Breast epithelium (tissue), 3 donors: ENCODE data around the gene NRBP1.

Experiments used
- CTCF ChIP-seq, 3 donors: fragments of 450-650 bp; IDR thresholded peaks; one replicate each; pipeline ENCODE4 v1.5.1; 2016 to 2017; ENCODE audit warnings: antibody characterized with exemption in 3 of 3, mild to moderate bottlenecking in 3 of 3, moderate library complexity in 3 of 3
- POLR2A ChIP-seq: fragments of 450-650 bp; IDR thresholded peaks from one replicate; pipeline ENCODE4 v1.6.1; 2016; ENCODE audit warnings: antibody characterized with exemption, mild to moderate bottlenecking, moderate library complexity

- TF ChIP-seq CTCF (IDR thresholded peaks at IDR 0.05): no peak
- TF ChIP-seq POLR2A: peak; percentile 49
Measured at GRCh38 chr2:27409321-27410073, 18.9 kb upstream of the NRBP1 start, which contains the start of gene PPM1G.
